Coronary artery (tissue), 2 donors: Measurements from ENCODE around the gene GRB10.
"Not testable (repeated sequence)": the region's sequence is repeated elsewhere in the genome, so short reads cannot be mapped to it uniquely, and the experiment has no call there.

Experiments
- DNase-seq: peaks from one replicate; pipeline ENCODE4 v3.0.0-alpha.2; 2017; ENCODE audit warnings: low spot score
- H3K27ac ChIP-seq, 2 donors: fragments of 200-600 bp; sonication (generic); one replicate each; pipeline ENCODE4 v1.5.1; 2016 to 2019
- H3K4me3 ChIP-seq: fragments of 200-600 bp; sonication (generic); 2 replicates; pipeline ENCODE4 v1.5.1; 2016; ENCODE audit warnings: mild to moderate bottlenecking, moderate library complexity
- CTCF ChIP-seq: fragments of 200-600 bp; sonication (generic); IDR thresholded peaks from one replicate; pipeline ENCODE4 v1.5.1; 2019; ENCODE audit warnings: antibody characterized with exemption

GRB10 gene

GRCh38 chr7:50780436-50780835 is 2.3 kb downstream of the GRB10 start:
- no peak for DNase-seq
- TF ChIP-seq CTCF, result no peak
- Histone ChIP-seq H3K27ac (no peak overlapping the region), H3K4me3 (no peak overlapping the region)

- no peak overlapping the region for H3K27ac ChIP-seq
- TF ChIP-seq CTCF, result no peak
- no peak for DNase-seq
- H3K4me3 ChIP-seq, result no peak overlapping the region
Observed at GRCh38 chr7:50779427-50779826, 3.3 kb downstream of the GRB10 start.

- DNase-seq, result no peak
- TF ChIP-seq CTCF, result no peak
- H3K4me3 ChIP-seq, result no peak overlapping the region
- H3K27ac ChIP-seq, result no peak overlapping the region
Observed at GRCh38 chr7:50778189-50778588, 4.5 kb downstream of the GRB10 start.

- TF ChIP-seq CTCF, result no peak
- Histone ChIP-seq H3K4me3 (no peak overlapping the region), H3K27ac (no peak overlapping the region)
- no peak for DNase-seq
Observed at GRCh38 chr7:50775836-50776235, 6.9 kb downstream of the GRB10 start.

GRCh38 chr7:50775231-50775630 is 7.5 kb downstream of the GRB10 start:
- Histone ChIP-seq H3K4me3 (no peak overlapping the region), H3K27ac (no peak overlapping the region)
- TF ChIP-seq CTCF, result no peak
- no peak for DNase-seq

GRCh38 chr7:50774319-50774718 is 8.4 kb downstream of the GRB10 start:
- H3K27ac ChIP-seq, result no peak overlapping the region
- no peak for TF ChIP-seq CTCF
- H3K4me3 ChIP-seq, result no peak overlapping the region
- DNase-seq, result no peak

GRCh38 chr7:50773071-50773470 is 9.6 kb downstream of the GRB10 start:
- DNase-seq, H3K27ac ChIP-seq, H3K4me3 ChIP-seq: not testable (repeated sequence)
